Stimulated activated CD4-positive, alpha-beta T cell treated with anti-CD3 and anti-CD28 coated beads, Interleukin-15, amount 100 ng/mL, for 1 hour (primary cell): Measurements from ENCODE around the gene GJA5.

Experiments used
- DNase-seq, 2 donors: peaks; one replicate each; pipeline ENCODE4 v3.0.0-alpha.2; 2020; ENCODE audit warnings: low read depth in 1 of 2, low spot score in 1 of 2

The GJA5 gene

GRCh38 chr1:147762233-147763024, 2.0 kb upstream of the GJA5 start:
- no peak for DNase-seq

- DNase-seq: no peak
Observed at GRCh38 chr1:147758379-147759100, 1.9 kb downstream of the GJA5 start.

GRCh38 chr1:147757015-147757990, 3.1 kb downstream of the GJA5 start:
- no peak for DNase-seq

GRCh38 chr1:147756341-147756740, 4.1 kb downstream of the GJA5 start:
- DNase-seq: no peak

GRCh38 chr1:147754661-147755060, 5.7 kb downstream of the GJA5 start:
- DNase-seq: no peak

GRCh38 chr1:147753081-147753480, 7.3 kb downstream of the GJA5 start:
- DNase-seq: no peak

GRCh38 chr1:147752511-147752910, 7.9 kb downstream of the GJA5 start:
- DNase-seq: no peak

- no peak for DNase-seq
Observed at GRCh38 chr1:147751346-147751745, 9.1 kb downstream of the GJA5 start.

GRCh38 chr1:147750618-147751217, 9.7 kb downstream of the GJA5 start:
- no peak for DNase-seq

- no peak for DNase-seq
Observed at GRCh38 chr1:147749792-147750191, 10.6 kb downstream of the GJA5 start.

- no peak for DNase-seq
Observed at GRCh38 chr1:147748676-147749350, 11.6 kb downstream of the GJA5 start.

- no peak for DNase-seq
Observed at GRCh38 chr1:147747966-147748365, 12.4 kb downstream of the GJA5 start.

- no peak for DNase-seq
Observed at GRCh38 chr1:147745271-147745670, 15.1 kb downstream of the GJA5 start.

- DNase-seq: no peak
Observed at GRCh38 chr1:147741065-147741464, 19.3 kb downstream of the GJA5 start.

GRCh38 chr1:147740391-147740790, 20.0 kb downstream of the GJA5 start:
- no peak for DNase-seq

GRCh38 chr1:147738739-147739476, 21.5 kb downstream of the GJA5 start:
- DNase-seq: no peak

GRCh38 chr1:147738129-147738528, 22.3 kb downstream of the GJA5 start:
- DNase-seq: no peak

GRCh38 chr1:147736883-147737282, 23.5 kb downstream of the GJA5 start:
- no peak for DNase-seq

GRCh38 chr1:147735423-147735822, 25.0 kb downstream of the GJA5 start:
- no peak for DNase-seq
